ENCODE data around the gene PRKCH. TPM values are rescaled to one million over a fixed set of nuclear protein-coding genes. Genes with fewer than 3 reads are reported as not detected.

Gene PRKCH
- total RNA-seq, 1 experiment from 2014 or later, result 5.2 TPM

DNA sequence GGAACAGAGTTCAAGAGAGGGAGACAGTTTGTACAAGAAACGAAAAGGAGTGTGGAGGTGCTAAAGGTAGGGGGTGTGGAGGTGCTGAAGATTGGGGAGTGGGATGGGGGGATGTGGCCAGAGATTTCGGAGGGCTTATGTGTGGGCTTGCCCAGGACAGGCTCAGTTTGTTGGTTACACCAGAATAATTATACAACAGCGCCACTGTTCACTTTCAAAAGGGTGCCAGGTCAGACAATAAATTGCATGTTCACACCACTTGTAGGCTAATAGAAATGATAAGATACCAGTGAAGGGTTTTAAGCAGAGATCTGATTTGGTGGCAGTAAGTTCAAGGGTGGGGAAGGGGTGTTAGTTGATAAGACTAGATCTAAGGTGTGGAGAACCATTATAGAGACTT lies 75.3 kb downstream of the PRKCH start:
- Histone ChIP-seq H3K9ac (ENCODE audit: extremely low read depth, insufficient read length, low read length) (no peak overlapping the region), H2AFZ (ENCODE audit: low read length) (no peak overlapping the region), H3K9me3 (ENCODE audit: control insufficient read depth, low read depth, low read length) (no peaks in the 10 kb centered on the region), H2BK12ac (ENCODE audit: insufficient read length, low read depth, low read length) (no peak overlapping the region), H3K4ac (ENCODE audit: low read depth, low read length) (no peak overlapping the region), H3K23ac (ENCODE audit: insufficient read length, low read depth, low read length) (no peak overlapping the region), H3K79me1 (ENCODE audit: insufficient read depth, low read depth, low read length, poor library complexity, severe bottlenecking) (no peaks in the 10 kb centered on the region), H4K91ac (ENCODE audit: insufficient read length, low read depth, low read length) (no peak overlapping the region), H3K27ac (ENCODE audit: insufficient read length, low read depth, low read length) (no peak overlapping the region), H2AK5ac (ENCODE audit: insufficient read length, low read length) (no peak overlapping the region), H3K56ac (ENCODE audit: insufficient read length, low read depth, low read length) (no peak overlapping the region), H3K79me2 (ENCODE audit: insufficient read depth, low read length) (no peaks in the 10 kb centered on the region), H2BK20ac (ENCODE audit: low read depth, low read length, poor library complexity, severe bottlenecking) (no peak overlapping the region), H4K5ac (ENCODE audit: insufficient read length, low read depth, low read length) (no peak overlapping the region), H2BK120ac (ENCODE audit: low read depth, low read length, poor library complexity, severe bottlenecking) (no peak overlapping the region), H4K20me1 (ENCODE audit: control insufficient read depth, insufficient read depth, insufficient read length) (no peaks in the 10 kb centered on the region), H3K18ac (ENCODE audit: insufficient read length, low read depth, low read length) (no peak overlapping the region), H3K14ac (ENCODE audit: insufficient read depth, low read length) (no peak overlapping the region), H3T11ph (ENCODE audit: low read length) (no peak overlapping the region), H2BK5ac (ENCODE audit: insufficient read length, low read length) (no peak overlapping the region), H4K8ac (replicated peaks; ENCODE audit: insufficient read length, low read depth, low read length) (no peak overlapping the region), H3K4me1 (ENCODE audit: insufficient read depth, low read length) (no peaks in the 10 kb centered on the region), H2BK15ac (ENCODE audit: low read depth, low read length) (no peak overlapping the region), H3K23me2 (ENCODE audit: insufficient read length, low read depth, low read length, poor library complexity, severe bottlenecking) (no peaks in the 10 kb centered on the region), H3K27me3 (ENCODE audit: insufficient read depth, low read length) (no peaks in the 10 kb centered on the region), H3K4me2 (ENCODE audit: insufficient read depth, insufficient read length, low read length) (no peak overlapping the region)
- Mint-ChIP-seq H3K4me1 (no peaks in the 10 kb centered on the region), H3K27ac (no peak overlapping the region; a peak in 1 of 7 replicates), H3K4me3 (no peak overlapping the region), H3K27me3 (ENCODE audit: low read depth) (no peaks in the 10 kb centered on the region; the same call in 1 of the 2 replicates), H3K36me3 (ENCODE audit: insufficient read depth in 1 of 3, low read depth in 3 of 3) (no peaks in the 10 kb centered on the region), H3K9me3 (no peaks in the 10 kb centered on the region)
- DNase-seq, result no peak
- TF ChIP-seq, protein P1, sequence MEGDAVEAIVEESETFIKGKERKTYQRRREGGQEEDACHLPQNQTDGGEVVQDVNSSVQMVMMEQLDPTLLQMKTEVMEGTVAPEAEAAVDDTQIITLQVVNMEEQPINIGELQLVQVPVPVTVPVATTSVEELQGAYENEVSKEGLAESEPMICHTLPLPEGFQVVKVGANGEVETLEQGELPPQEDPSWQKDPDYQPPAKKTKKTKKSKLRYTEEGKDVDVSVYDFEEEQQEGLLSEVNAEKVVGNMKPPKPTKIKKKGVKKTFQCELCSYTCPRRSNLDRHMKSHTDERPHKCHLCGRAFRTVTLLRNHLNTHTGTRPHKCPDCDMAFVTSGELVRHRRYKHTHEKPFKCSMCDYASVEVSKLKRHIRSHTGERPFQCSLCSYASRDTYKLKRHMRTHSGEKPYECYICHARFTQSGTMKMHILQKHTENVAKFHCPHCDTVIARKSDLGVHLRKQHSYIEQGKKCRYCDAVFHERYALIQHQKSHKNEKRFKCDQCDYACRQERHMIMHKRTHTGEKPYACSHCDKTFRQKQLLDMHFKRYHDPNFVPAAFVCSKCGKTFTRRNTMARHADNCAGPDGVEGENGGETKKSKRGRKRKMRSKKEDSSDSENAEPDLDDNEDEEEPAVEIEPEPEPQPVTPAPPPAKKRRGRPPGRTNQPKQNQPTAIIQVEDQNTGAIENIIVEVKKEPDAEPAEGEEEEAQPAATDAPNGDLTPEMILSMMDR (conservative IDR thresholded peaks at IDR 0.05), result no peak
- WGBS (ENCODE audit: extremely low coverage, insufficient read length, low lambda C conversion rate), result no CpG with 5 or more reads among the region's 3 CpGs
